SK-N-SH (cell line): ENCODE data around the gene ZNF346.

Experiments
- CTCF ChIP-seq: fragments of 200-600 bp; sonication (generic); IDR thresholded peaks from 2 replicates; pipeline ENCODE4 v1.6.1; 2017; ENCODE audit warnings: antibody characterized with exemption, mild to moderate bottlenecking, moderate library complexity
- FOXJ3 ChIP-seq: sonication (generic); formaldehyde crosslinking; IDR thresholded peaks from 2 replicates; pipeline ENCODE4 v1.5.1; 2020; ENCODE audit warnings: mild to moderate bottlenecking, missing genetic modification reagents
- POLR2AphosphoS5 ChIP-seq: IDR thresholded peaks from 2 replicates; pipeline ENCODE4 v1.6.1; 2012; ENCODE audit warnings: low read depth, low read length
- RAD21 ChIP-seq: IDR thresholded peaks from 2 replicates; pipeline ENCODE4 v1.6.1; 2012; ENCODE audit warnings: mild to moderate bottlenecking, low read length
- TEAD4 ChIP-seq: IDR thresholded peaks from 2 replicates; pipeline ENCODE4 v1.4.0; 2012; ENCODE audit warnings: mild to moderate bottlenecking, borderline replicate concordance; ENCODE audit not compliant: insufficient read depth
- ZBTB33 ChIP-seq: IDR thresholded peaks from 2 replicates; pipeline ENCODE4 v1.4.0; 2012; ENCODE audit warnings: low read depth, borderline replicate concordance
- TF ChIP-seq, protein P1 (sequence below): fragments of 150-350 bp; IDR thresholded peaks from 2 replicates; pipeline ENCODE4 v1.6.1; 2016; ENCODE audit warnings: mild to moderate bottlenecking, low read depth, low read length
- TF ChIP-seq, protein P2 (sequence below): fragments of 150-350 bp; IDR thresholded peaks from 2 replicates; pipeline ENCODE4 v1.6.1; 2017; ENCODE audit warnings: antibody characterized with exemption, low read length, low read depth, borderline replicate concordance

GRCh38 chr5:177117441-177118045 lies 95.0 kb downstream of the ZNF346 start:
- TF ChIP-seq, protein P1, sequence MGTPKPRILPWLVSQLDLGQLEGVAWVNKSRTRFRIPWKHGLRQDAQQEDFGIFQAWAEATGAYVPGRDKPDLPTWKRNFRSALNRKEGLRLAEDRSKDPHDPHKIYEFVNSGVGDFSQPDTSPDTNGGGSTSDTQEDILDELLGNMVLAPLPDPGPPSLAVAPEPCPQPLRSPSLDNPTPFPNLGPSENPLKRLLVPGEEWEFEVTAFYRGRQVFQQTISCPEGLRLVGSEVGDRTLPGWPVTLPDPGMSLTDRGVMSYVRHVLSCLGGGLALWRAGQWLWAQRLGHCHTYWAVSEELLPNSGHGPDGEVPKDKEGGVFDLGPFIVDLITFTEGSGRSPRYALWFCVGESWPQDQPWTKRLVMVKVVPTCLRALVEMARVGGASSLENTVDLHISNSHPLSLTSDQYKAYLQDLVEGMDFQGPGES: no peak
- TF ChIP-seq, protein P2, sequence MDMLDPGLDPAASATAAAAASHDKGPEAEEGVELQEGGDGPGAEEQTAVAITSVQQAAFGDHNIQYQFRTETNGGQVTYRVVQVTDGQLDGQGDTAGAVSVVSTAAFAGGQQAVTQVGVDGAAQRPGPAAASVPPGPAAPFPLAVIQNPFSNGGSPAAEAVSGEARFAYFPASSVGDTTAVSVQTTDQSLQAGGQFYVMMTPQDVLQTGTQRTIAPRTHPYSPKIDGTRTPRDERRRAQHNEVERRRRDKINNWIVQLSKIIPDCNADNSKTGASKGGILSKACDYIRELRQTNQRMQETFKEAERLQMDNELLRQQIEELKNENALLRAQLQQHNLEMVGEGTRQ: no peak
- TF ChIP-seq RAD21: no peak
- TF ChIP-seq CTCF: no peak
- TF ChIP-seq POLR2AphosphoS5: no peak
- no peak for TF ChIP-seq FOXJ3 (CRISPR knock-in tag)
- TF ChIP-seq ZBTB33: no peak
- no peak for TF ChIP-seq TEAD4
